ENCODE measurements around the gene ACTN4.

The ACTN4 gene

DNA sequence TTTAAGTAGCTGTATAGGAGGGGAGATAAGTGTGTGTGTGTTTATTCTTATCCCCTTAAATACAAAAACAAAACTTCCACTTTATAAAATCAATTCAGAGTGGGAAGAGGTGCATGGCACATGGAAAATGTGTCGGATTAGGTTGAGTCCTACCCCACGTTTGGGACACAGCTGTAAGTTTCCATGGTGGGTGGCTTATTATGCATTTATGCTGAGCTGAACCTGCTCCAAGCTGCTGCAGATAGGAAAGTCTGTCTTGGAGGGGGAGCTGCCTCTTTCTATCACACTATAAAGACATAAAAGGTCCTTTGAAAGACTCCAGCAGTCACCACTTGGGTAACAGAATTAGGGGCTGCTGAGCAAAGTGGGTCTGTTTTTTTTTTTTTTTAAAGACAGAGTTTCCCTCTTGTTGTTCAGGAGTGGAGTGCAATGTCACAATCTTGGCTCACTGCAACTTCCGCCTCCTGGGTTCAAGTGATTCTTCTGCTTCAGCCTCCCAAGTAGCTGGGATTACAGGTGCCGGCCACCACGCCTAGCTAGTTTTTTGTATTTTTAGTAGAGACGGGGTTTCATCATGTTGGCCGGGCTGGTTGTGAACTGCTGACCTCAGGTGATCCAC lies 15.2 kb downstream of the ACTN4 start:
- no peaks in the 10 kb centered on the region for H3K9me3 ChIP-seq (ENCODE audit: low read depth, low read length)
- H3K36me3 ChIP-seq (ENCODE audit: insufficient read depth, low read length): peaks cover 3% of the 10 kb centered on the region; the same call in 1 of the 2 replicates
- no peak overlapping the region for H3K4me3 ChIP-seq
- no peak for DNase-seq (ENCODE audit: low read depth, low spot score)
- TF ChIP-seq FOXP2 (optimal IDR thresholded peaks at IDR 0.05; ENCODE audit: control extremely low read depth, extremely low read length, insufficient read depth) (no peak), POLR2AphosphoS5 (IDR thresholded peaks at IDR 0.05; ENCODE audit: borderline replicate concordance, low read depth, low read length) (no peak), EZH2 (IDR thresholded peaks at IDR 0.05) (no peak)
- H3K9ac ChIP-seq (ENCODE audit: insufficient read length): no peak overlapping the region
- peak overlapping the region; percentile 48; the same call in 1 of the 2 replicates for H3K27ac ChIP-seq

DNA sequence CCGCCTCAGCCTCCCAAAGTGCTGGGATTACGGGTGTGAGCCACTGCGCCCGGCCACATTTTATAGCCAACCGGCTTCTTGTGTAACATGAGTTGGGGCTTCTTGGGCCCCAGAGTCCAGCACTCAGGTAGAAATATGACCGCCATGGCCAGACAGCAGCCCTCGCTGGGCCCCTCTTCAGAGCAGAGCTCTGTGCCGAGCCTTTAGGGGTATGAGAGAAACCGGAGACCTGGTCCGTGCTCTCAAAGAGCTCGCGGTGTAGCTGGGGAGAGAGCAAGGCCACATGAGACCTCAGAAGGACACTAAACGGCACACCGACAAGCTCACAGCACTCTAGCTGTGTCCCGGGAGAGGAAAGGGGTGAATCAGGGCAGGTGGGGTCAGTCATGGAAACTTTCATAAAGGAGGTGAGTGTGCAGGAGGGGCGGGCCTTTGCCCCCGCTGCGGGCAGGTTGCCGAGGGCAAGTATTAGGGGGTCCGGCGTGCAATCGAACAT lies 15.8 kb downstream of the ACTN4 start:
- Histone ChIP-seq H3K36me3 (ENCODE audit: insufficient read depth, low read length) (peaks cover 3% of the 10 kb centered on the region; the same call in 1 of the 2 replicates), H3K9me3 (ENCODE audit: low read depth, low read length) (no peaks in the 10 kb centered on the region), H3K27ac (no peak overlapping the region), H3K4me3 (no peak overlapping the region), H3K9ac (ENCODE audit: insufficient read length) (no peak overlapping the region)
- TF ChIP-seq POLR2AphosphoS5 (IDR thresholded peaks at IDR 0.05; ENCODE audit: borderline replicate concordance, low read depth, low read length) (no peak), EZH2 (IDR thresholded peaks at IDR 0.05) (no peak)
- DNase-seq (ENCODE audit: low read depth, low spot score): no peak

DNA sequence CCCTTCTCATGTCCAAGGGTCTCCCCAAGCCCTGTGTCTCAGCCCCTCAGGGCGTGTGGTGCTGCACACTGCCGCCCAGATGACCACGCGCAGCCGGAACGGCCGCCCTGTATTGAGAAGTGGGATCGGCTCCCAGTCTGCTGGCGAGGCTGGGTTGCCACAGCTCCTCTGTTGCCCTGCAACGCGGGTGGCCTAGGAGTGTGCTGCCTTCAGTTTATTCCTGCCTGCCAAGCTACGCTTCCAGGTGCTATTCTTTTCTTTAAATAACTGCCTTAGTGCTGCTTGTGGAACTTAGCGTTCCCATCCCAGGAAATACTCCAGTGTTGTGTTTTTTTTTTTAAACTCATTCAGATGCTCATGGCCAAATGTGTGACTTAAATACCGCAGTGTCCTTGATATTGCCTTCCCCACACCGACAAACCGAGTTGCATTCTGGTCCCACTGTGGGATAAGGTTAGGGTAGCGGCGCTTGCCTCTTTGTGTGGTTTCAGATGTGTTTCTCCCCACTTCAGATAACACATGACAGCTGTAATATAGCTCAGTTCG lies 16.6 kb downstream of the ACTN4 start:
- no peak overlapping the region for H3K4me3 ChIP-seq
- H3K27ac ChIP-seq: peak overlapping the region; percentile 97
- H3K36me3 ChIP-seq (ENCODE audit: insufficient read depth, low read length): peaks cover 3% of the 10 kb centered on the region; the same call in 1 of the 2 replicates
- no peak overlapping the region for H3K9ac ChIP-seq (ENCODE audit: insufficient read length)
- no peaks in the 10 kb centered on the region for H3K9me3 ChIP-seq (ENCODE audit: low read depth, low read length)
- TF ChIP-seq FOXP2 (optimal IDR thresholded peaks at IDR 0.05; ENCODE audit: control extremely low read depth, extremely low read length, insufficient read depth): no peak
- TF ChIP-seq EZH2 (IDR thresholded peaks at IDR 0.05): no peak
- no peak for TF ChIP-seq POLR2AphosphoS5 (IDR thresholded peaks at IDR 0.05; ENCODE audit: borderline replicate concordance, low read depth, low read length)
- DNase-seq (ENCODE audit: low read depth, low spot score): no peak

DNA sequence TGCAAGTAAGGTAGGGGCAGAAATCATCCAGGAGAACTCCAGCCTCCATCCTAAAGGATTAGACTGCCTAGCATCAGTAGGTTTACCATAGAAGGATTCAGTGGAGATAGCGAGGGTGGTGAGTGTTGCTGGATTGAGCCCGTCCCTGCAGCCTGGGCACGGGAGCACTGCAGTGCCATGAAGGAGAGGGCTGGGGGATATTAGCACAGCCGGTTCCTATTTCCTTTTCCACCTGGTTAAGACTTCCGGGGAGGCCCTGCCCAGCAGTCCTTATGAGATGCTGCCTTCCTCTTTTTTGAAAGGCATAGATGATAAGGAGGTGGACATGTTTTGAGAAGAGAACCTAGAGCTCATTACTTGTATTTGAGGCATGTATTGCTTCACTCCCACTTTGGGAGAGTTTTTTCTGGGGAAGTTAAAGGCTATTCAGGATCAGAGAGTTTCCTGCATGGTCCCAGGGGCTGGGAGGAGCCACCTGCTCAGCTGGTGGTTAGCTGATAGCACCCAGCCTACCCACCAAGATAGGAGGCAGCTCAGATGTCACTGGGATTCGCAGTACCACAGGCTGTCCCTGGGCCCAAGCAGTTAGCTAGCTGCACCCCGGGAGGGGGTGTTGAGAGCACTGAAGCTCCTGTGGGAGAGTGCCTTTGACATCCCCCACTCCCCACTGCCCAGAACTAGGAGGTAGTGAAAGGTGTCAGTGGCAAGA lies 17.2 kb downstream of the ACTN4 start:
- Histone ChIP-seq H3K4me3 (no peak overlapping the region), H3K36me3 (ENCODE audit: insufficient read depth, low read length) (peaks cover 3% of the 10 kb centered on the region; the same call in 1 of the 2 replicates), H3K9me3 (ENCODE audit: low read depth, low read length) (no peaks in the 10 kb centered on the region), H3K9ac (ENCODE audit: insufficient read length) (no peak overlapping the region), H3K27ac (peak overlapping the region; percentile 97)
- TF ChIP-seq POLR2AphosphoS5 (IDR thresholded peaks at IDR 0.05; ENCODE audit: borderline replicate concordance, low read depth, low read length) (no peak), FOXP2 (optimal IDR thresholded peaks at IDR 0.05; ENCODE audit: control extremely low read depth, extremely low read length, insufficient read depth) (no peak), EZH2 (IDR thresholded peaks at IDR 0.05) (no peak)
- no peak for DNase-seq (ENCODE audit: low read depth, low spot score)

DNA sequence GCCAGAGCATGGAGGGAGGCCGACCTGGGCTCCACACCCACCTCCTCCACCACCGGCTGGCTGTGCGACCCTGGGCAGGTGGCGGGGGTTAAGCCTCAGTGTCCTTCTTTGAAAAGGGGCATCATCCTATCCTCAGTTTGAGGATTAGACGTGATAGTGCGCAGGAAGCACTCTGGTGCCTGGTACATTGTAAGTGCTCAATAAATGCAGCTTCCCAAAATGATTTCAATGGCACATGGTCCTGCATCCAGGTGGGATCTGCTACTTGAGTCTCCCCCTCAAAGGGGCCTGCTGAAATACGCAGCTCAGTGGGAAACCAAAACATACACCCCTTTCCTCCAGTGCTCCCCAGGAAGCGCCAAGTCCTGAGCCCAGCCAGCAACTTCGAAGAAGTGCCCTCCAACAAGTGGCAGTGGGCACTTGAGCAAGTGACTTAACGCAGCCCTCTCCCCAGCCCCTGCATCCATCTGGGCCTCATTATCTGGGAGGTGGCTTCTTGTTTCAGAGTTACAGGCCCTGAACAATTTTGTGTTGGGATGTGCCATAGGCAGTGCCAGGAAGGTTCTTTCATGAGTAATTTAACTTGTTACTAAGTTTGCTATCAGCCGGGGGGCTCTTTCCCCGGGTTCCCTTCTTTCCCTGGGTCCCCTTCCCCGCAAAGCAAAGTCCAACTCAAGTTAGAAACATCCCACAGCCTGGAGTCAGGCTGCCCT lies 17.9 kb downstream of the ACTN4 start:
- no peak for DNase-seq (ENCODE audit: low read depth, low spot score)
- Histone ChIP-seq H3K9ac (ENCODE audit: insufficient read length) (peak overlapping the region; percentile 49), H3K27ac (peak overlapping the region; percentile 97), H3K4me3 (peak overlapping the region; percentile 66), H3K36me3 (ENCODE audit: insufficient read depth, low read length) (peaks cover 3% of the 10 kb centered on the region; the same call in 1 of the 2 replicates), H3K9me3 (ENCODE audit: low read depth, low read length) (no peaks in the 10 kb centered on the region)
- no peak for TF ChIP-seq POLR2AphosphoS5 (IDR thresholded peaks at IDR 0.05; ENCODE audit: borderline replicate concordance, low read depth, low read length)

DNA sequence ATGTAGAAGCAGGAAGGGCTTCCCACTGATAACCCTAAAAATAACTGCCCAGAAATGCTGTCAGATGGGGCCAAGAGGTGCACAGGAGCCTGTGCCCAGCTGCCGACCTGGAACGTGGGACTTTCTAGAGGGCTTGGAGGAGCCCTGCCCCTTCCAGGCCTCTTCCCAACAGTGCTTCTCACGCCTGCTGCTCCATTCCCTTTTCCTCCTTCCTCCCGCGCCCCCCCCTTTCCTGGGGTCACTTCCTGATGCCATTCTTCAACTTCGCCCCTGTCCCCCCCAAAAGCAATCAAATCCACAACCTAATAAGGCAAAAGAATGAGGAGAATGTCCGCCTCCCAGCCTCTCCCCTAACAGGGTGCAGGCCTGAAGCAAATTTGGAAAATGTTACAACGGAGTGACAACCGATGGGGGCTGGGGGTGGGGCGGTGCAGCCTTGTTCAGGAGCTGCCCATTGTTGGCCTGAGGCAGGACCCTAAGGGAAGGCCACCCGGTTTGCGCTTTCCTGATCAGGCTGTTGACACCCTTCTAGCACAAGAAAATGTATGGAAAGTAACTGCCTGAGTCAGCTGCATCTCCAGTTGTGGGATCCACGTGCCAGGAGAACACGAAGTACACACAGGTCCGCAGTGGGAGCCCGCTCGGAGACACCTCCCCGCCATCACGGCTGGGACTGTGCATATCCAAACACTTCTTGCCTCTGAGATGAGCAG lies 18.7 kb downstream of the ACTN4 start:
- H3K4me3 ChIP-seq: peak overlapping the region; percentile 66
- no peak for DNase-seq (ENCODE audit: low read depth, low spot score)
- H3K27ac ChIP-seq: peak overlapping the region; percentile 97
- H3K36me3 ChIP-seq (ENCODE audit: insufficient read depth, low read length): peaks cover 3% of the 10 kb centered on the region; the same call in 1 of the 2 replicates
- TF ChIP-seq EZH2 (IDR thresholded peaks at IDR 0.05): no peak
- no peak for TF ChIP-seq FOXP2 (optimal IDR thresholded peaks at IDR 0.05; ENCODE audit: control extremely low read depth, extremely low read length, insufficient read depth)
- no peak for TF ChIP-seq POLR2AphosphoS5 (IDR thresholded peaks at IDR 0.05; ENCODE audit: borderline replicate concordance, low read depth, low read length)
- peak overlapping the region; percentile 68 for H3K9ac ChIP-seq (ENCODE audit: insufficient read length)
- no peaks in the 10 kb centered on the region for H3K9me3 ChIP-seq (ENCODE audit: low read depth, low read length)

DNA sequence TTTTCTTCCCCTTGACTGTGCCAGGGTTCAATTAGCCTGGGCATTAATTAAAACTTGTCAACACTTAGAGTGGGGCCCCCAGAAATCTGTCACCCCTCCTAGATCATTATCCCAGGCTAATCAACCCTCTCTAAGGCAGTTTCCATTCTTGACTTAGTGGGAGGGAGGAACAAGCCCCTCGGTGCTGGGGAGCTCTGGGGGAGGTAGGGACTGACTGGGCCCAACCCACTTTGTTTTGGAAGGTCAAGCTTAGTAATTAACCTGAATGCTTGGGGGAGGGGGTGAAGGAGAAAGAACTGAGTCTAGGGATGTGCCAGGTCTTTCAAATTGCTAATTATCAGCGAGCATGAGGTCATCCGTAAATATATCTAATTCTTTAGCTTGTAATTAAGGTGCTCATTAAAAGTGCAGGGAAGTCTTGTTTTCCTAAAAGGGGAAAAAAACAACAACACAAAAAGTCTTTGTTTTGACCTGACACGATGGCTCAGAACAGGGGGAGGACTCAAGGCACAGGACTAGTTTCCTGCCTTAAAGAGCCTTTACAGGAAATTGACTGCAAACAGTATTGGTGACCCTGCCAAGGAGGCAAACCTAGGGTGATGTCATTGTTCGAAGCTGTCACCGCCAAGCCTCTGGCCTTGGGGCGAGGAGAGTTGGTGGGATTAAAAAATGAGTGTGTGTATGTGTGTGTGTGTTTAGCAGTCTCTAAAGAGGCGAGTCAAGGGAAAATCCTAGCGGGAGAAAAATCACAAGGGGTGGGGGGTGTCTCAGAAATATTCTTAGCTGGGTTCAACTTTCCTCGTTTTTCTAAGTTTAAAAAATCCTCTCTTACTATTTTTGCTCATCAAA lies 19.4 kb downstream of the ACTN4 start:
- Histone ChIP-seq H3K9ac (ENCODE audit: insufficient read length) (peak overlapping the region; percentile 68), H3K9me3 (ENCODE audit: low read depth, low read length) (no peaks in the 10 kb centered on the region), H3K4me3 (peak overlapping the region; percentile 66), H3K27ac (peak overlapping the region; percentile 97), H3K36me3 (ENCODE audit: insufficient read depth, low read length) (peaks cover 5% of the 10 kb centered on the region; the same call in 1 of the 2 replicates)
- TF ChIP-seq EZH2 (IDR thresholded peaks at IDR 0.05): no peak
- TF ChIP-seq POLR2AphosphoS5 (IDR thresholded peaks at IDR 0.05; ENCODE audit: borderline replicate concordance, low read depth, low read length): no peak
- no peak for TF ChIP-seq FOXP2 (optimal IDR thresholded peaks at IDR 0.05; ENCODE audit: control extremely low read depth, extremely low read length, insufficient read depth)
- no peak for DNase-seq (ENCODE audit: low read depth, low spot score)

Data from SK-N-MC (cell line).